IPS-11a (cell line): ENCODE results near the gene VPS37B.

Experiments used
- H3K4me3 ChIP-seq: one replicate; pipeline ENCODE4 v1.5.1; 2013; ENCODE audit warnings: low read depth, low read length, control low read depth

Gene VPS37B

DNA sequence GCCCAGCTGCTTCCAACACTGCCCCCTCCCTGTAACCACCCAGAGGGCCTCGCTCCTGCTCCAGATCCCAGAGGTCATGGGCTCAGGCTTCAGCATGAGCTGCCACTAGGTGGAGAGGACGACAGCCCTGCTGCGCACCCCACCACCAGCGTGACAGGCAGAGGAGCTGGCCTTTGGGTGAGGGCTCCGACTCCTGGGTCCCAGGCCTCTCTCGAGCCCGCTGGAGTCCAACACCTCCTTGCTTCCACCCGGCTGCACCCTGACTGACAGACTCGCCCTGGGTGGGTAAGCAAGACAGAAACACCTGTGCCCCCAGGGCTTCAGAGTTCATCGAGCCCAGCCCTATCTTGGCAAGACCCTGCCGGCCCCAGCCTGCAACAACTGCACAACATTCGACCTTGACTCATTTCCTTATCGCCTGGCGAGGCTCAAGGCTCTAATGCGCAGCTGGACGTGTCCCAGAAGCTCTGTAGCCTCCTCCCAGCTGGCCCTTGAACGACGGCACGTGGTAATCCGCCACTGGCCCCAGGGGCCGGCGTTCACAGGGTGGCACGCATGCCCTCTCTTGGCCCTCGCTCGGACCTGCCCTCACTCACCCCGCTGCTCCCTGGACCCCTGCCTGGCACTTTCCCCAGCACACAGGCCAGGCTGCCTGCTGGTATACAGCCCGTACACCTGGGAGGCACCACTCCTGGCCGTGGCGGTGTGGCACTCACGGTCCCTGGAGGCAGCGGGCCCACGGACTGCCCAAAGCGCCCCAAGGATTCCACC lies 28.0 kb downstream of the VPS37B start:
- no peak overlapping the region for H3K4me3 ChIP-seq

GRCh38 chr12:122866950-122867607 lies 28.8 kb downstream of the VPS37B start:
- no peak overlapping the region for H3K4me3 ChIP-seq

- H3K4me3 ChIP-seq: no peak overlapping the region
Observed at GRCh38 chr12:122866379-122866778, 29.5 kb downstream of the VPS37B start.

DNA sequence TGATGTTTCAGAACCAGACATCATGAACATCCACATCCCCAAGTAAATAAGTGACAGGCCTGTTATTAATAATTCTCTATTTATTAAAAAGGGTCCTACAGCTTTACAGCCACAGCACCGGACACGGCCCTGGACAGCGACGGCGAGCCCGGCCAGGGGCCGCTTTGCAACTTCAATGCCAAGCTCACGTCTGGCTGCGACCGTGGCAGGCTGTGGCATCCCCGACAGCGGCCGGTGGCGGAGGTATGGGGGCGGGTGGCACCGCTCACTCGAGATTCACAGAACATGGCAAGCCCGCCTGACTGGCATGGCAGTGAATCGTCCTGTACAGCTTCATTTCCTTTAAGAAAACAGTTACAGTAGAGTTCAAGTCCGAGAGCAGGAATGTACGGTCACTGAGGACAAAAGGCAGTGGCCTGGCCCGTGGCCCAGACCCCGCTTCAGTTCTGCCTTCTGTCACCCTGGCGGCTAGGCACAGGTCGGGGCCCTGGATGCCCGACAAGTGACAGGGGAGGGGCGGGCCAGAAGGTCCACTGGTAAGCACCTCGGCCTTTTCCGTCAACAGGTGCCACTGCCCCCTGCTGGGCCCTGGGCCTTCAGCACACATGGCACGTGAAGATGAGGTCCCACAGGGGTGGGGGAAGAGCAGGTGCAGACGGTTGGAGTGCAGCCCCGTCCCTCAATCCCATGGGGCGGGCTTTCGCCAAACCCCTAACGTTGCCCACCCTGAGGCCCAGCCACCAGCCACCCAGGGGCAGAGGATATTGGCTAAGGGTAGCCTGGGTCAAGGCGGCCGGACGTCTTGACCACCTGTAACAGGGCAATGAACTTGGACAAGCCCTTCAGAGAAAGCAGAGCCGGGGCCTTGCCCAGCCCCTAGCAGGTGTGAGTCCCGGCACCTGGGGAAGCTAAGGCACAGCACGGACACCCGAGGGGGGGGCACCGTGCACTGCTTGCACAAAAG lies 30.4 kb downstream of the VPS37B start:
- H3K4me3 ChIP-seq: no peak overlapping the region

GRCh38 chr12:122864894-122865253 lies 31.1 kb downstream of the VPS37B start:
- no peak overlapping the region for H3K4me3 ChIP-seq

GRCh38 chr12:122862872-122863701 lies 32.8 kb downstream of the VPS37B start:
- no peak overlapping the region for H3K4me3 ChIP-seq

- H3K4me3 ChIP-seq: no peak overlapping the region
Observed at GRCh38 chr12:122862110-122862634, 33.8 kb downstream of the VPS37B start.

DNA sequence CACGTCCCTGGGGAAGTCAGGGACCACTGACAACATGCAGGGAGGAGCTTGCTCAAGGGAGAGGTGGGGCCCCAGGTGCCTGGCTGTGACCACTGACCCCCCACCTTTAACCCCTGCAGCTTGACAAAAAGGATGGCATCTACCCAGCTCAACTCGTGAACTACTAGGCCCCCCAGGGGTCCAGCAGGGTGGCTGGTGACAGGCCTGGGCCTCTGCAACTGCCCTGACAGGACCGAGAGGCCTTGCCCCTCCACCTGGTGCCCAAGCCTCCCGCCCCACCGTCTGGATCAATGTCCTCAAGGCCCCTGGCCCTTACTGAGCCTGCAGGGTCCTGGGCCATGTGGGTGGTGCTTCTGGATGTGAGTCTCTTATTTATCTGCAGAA lies 34.3 kb downstream of the VPS37B start:
- no peak overlapping the region for H3K4me3 ChIP-seq

DNA sequence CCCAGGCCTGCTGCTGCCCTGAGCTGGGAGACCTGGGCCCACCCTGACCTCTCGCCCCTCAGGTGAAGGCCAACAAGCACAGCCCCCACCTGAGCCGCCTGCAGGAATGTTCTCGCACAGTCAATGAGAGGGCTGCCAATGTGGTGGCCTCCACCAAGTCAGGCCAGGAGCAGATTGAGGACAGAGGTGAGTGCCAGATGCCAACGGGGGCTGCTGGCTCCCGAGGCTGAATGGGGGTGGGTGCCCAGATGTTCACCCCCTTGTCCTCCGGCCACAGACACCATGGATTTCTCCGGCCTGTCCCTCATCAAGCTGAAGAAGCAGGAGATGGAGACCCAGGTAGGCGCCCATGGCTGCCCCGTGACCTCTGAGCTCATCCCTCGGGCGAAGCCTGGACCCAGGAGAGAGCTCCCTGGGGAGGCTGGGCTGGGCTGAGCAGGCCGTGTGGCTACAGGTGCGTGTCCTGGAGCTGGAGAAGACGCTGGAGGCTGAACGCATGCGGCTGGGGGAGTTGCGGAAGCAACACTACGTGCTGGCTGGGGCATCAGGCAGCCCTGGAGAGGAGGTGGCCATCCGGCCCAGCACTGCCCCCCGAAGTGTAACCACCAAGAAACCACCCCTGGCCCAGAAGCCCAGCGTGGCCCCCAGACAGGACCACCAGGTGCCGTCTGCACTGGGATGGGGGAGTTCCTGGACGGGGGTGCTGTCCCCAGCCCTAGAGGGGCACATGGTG lies 34.9 kb downstream of the VPS37B start:
- H3K4me3 ChIP-seq: no peak overlapping the region

GRCh38 chr12:122860040-122860853 lies 35.7 kb downstream of the VPS37B start:
- no peak overlapping the region for H3K4me3 ChIP-seq

- H3K4me3 ChIP-seq: no peak overlapping the region
Observed at GRCh38 chr12:122859303-122860039, 36.5 kb downstream of the VPS37B start.

DNA sequence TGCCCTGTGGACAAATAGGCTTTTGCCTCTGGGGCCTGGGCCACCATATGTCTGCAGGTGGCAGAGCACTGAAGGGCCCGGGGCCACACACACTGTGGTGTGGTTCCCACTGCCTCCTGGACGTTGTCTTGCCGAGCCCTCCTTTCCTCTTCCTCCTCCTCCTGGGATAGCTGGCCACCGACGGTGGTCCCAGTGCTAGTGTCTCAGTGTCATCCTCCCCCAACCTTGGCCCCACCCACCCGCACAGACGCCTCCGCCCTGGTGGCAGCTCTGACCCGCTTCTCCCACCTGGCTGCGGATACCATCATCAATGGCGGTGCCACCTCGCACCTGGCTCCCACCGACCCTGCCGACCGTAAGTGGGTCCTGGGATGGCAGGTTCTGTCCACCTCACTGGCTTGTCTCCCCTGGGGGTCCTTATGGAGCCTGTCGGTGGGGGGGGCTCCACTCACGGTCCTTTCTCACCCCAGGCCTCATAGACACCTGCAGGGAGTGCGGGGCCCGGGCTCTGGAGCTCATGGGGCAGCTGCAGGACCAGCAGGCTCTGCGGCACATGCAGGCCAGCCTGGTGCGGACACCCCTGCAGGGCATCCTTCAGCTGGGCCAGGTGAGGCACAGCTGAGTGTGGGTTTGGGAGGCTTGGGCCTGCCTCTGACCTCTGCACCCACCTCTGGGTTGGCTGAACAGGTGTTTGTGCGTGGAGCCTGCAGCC lies 37.2 kb downstream of the VPS37B start:
- H3K4me3 ChIP-seq: no peak overlapping the region

GRCh38 chr12:122858171-122858570 lies 37.8 kb downstream of the VPS37B start:
- no peak overlapping the region for H3K4me3 ChIP-seq

GRCh38 chr12:122856999-122857671 lies 38.8 kb downstream of the VPS37B start:
- no peak overlapping the region for H3K4me3 ChIP-seq

DNA sequence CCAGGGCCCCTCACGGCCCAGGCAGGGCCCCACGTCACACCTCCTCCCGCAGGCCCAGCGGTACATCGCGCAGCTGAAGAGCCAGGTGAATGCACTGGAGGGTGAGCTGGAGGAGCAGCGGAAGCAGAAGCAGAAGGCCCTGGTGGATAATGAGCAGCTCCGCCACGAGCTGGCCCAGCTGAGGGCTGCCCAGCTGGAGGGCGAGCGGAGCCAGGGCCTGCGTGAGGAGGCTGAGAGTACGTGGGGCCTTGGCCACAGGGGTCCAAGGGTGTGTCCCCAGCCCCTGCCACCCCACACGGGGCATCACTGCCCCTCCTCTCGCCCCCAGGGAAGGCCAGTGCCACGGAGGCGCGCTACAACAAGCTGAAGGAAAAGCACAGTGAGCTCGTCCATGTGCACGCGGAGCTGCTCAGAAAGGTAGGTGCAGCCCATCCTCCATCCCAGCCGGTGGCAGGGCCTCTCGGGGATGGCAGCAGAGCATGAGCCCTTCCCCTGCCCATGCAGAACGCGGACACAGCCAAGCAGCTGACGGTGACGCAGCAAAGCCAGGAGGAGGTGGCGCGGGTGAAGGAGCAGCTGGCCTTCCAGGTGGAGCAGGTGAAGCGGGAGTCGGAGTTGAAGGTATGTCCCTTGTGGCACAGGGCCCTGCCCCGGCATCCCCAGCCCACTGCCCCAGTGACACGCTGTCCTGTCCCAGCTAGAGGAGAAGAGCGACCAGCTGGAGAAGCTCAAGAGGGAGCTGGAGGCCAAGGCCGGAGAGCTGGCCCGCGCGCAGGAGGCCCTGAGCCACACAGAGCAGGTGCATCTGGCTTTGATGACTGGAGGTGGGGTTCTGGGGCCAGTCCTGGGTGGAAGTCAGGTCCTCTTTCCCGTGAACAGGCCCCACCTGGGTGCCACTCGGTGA lies 39.7 kb downstream of the VPS37B start:
- no peak overlapping the region for H3K4me3 ChIP-seq
